Measurements from ENCODE around the gene ANKRD13B. TPM values are rescaled to one million over a fixed set of nuclear protein-coding genes. Genes with fewer than 3 reads are reported as not detected.

ANKRD13B gene
- total RNA-seq, 1 experiment from 2014 or later, result 45.5 TPM

GRCh38 chr17:29630630-29631193, 37.8 kb downstream of the ANKRD13B start:
- H3K9me3 Mint-ChIP-seq, result no peaks in the 10 kb centered on the region

More at GRCh38 chr17:29630630-29631193, 37.8 kb downstream of the ANKRD13B start:
- ChIA-PET POLR2A (no interaction called here), CTCF (interaction anchor here (0.6 to 1.4 kb wide), 3 partner anchors 13 to 15 kb away, joined by 3 to 5 read pairs (median 3); no protein-coding TSS in a partner anchor)
- DNase-seq (ENCODE audit: low spot score) (no peak), ATAC-seq (no peak)
- H3K27ac Mint-ChIP-seq, result no peak overlapping the region
- 0 out of 2 replicates have a peak, but pooled peaks cover 2% of the 10 kb centered on the region for H3K36me3 Mint-ChIP-seq
- no peaks in the 10 kb centered on the region for H3K27me3 Mint-ChIP-seq (ENCODE audit: low read depth)
- TF ChIP-seq CDX4 (CRISPR knock-in tag; IDR thresholded peaks at IDR 0.05; ENCODE audit: borderline replicate concordance), result no peak
- no peak for TF ChIP-seq PRRX2 (CRISPR knock-in tag; IDR thresholded peaks at IDR 0.05)
- TF ChIP-seq ATF3 (CRISPR knock-in tag; conservative IDR thresholded peaks at IDR 0.05), result no peak
- no peak for TF ChIP-seq ZMAT4 (CRISPR knock-in tag; IDR thresholded peaks at IDR 0.05)
- no peak for TF ChIP-seq ZBTB43 (CRISPR knock-in tag; IDR thresholded peaks at IDR 0.05)
- TF ChIP-seq MAX (CRISPR knock-in tag; IDR thresholded peaks at IDR 0.05), result no peak
- no peak for TF ChIP-seq ATF2 (CRISPR knock-in tag; IDR thresholded peaks at IDR 0.05; ENCODE audit: borderline replicate concordance, low read depth)
- no peak for TF ChIP-seq ZNF281 (CRISPR knock-in tag; IDR thresholded peaks at IDR 0.05)
- no peak for TF ChIP-seq SMAD3 (CRISPR knock-in tag; IDR thresholded peaks at IDR 0.05; ENCODE audit: borderline replicate concordance)
- no peak for TF ChIP-seq ZNF232 (CRISPR knock-in tag; IDR thresholded peaks at IDR 0.05)
- no peak for TF ChIP-seq ESRRA (CRISPR knock-in tag; IDR thresholded peaks at IDR 0.05; ENCODE audit: borderline replicate concordance)
- no peak for TF ChIP-seq HMGXB4 (CRISPR knock-in tag; IDR thresholded peaks at IDR 0.05)
- no peak for TF ChIP-seq TEAD1 (CRISPR knock-in tag; IDR thresholded peaks at IDR 0.05)
- TF ChIP-seq SOX15 (CRISPR knock-in tag; IDR thresholded peaks at IDR 0.05), result no peak
- TF ChIP-seq USF2 (CRISPR knock-in tag; IDR thresholded peaks at IDR 0.05), result no peak
- TF ChIP-seq HMGA2 (CRISPR knock-in tag; IDR thresholded peaks at IDR 0.05), result no peak
- no peak for TF ChIP-seq NFYB (CRISPR knock-in tag; conservative IDR thresholded peaks at IDR 0.05; ENCODE audit: low read depth)
- no peak for TF ChIP-seq PRDM15 (CRISPR knock-in tag; IDR thresholded peaks at IDR 0.05)
- TF ChIP-seq E2F4 (CRISPR knock-in tag; IDR thresholded peaks at IDR 0.05; ENCODE audit: borderline replicate concordance, low read depth), result no peak
- H3K4me1 Mint-ChIP-seq, result peaks cover 5% of the 10 kb centered on the region
- no peak overlapping the region for H3K4me3 Mint-ChIP-seq

Measured in WTC11 (cell line).